NCI-H226 (cell line): ENCODE results near the gene CERS6.

Experiments
- DNase-seq: peaks from one replicate; pipeline ENCODE4 v3.0.0-alpha.2; 2015

The CERS6 gene

GRCh38 chr2:168710754-168711467, 254.8 kb downstream of the CERS6 start:
- no peak for DNase-seq

- no peak for DNase-seq
Measured at GRCh38 chr2:168712053-168712452, 256.0 kb downstream of the CERS6 start.

GRCh38 chr2:168713325-168713724, 257.3 kb downstream of the CERS6 start:
- DNase-seq = no peak

- no peak for DNase-seq
Measured at GRCh38 chr2:168715849-168716248, 259.8 kb downstream of the CERS6 start.

- no peak for DNase-seq
Measured at GRCh38 chr2:168716839-168717238, 260.8 kb downstream of the CERS6 start.

- DNase-seq = no peak
Measured at GRCh38 chr2:168717790-168718502, 261.9 kb downstream of the CERS6 start.

GRCh38 chr2:168718622-168719021, 262.6 kb downstream of the CERS6 start:
- DNase-seq = no peak

GRCh38 chr2:168719446-168719845, 263.4 kb downstream of the CERS6 start:
- no peak for DNase-seq

GRCh38 chr2:168722592-168722991, 266.5 kb downstream of the CERS6 start:
- DNase-seq = peak; percentile 57

GRCh38 chr2:168723275-168723899, 267.3 kb downstream of the CERS6 start:
- DNase-seq = no peak

GRCh38 chr2:168726375-168726774, 270.3 kb downstream of the CERS6 start:
- no peak for DNase-seq

- DNase-seq = no peak
Measured at GRCh38 chr2:168727904-168728470, 271.9 kb downstream of the CERS6 start.

- no peak for DNase-seq
Measured at GRCh38 chr2:168729455-168729854, 273.4 kb downstream of the CERS6 start.

- DNase-seq = no peak
Measured at GRCh38 chr2:168730344-168730743, 274.3 kb downstream of the CERS6 start.

GRCh38 chr2:168731002-168731401, 274.9 kb downstream of the CERS6 start:
- no peak for DNase-seq

- DNase-seq = no peak
Measured at GRCh38 chr2:168731616-168732015, 275.5 kb downstream of the CERS6 start.

- DNase-seq = no peak
Measured at GRCh38 chr2:168732100-168732499, 276.0 kb downstream of the CERS6 start.

- DNase-seq = no peak
Measured at GRCh38 chr2:168732506-168732905, 276.4 kb downstream of the CERS6 start.

GRCh38 chr2:168734199-168734760, 278.2 kb downstream of the CERS6 start:
- DNase-seq = no peak

- DNase-seq = no peak
Measured at GRCh38 chr2:168736649-168737445, 280.8 kb downstream of the CERS6 start.

- peak; percentile 15 for DNase-seq
Measured at GRCh38 chr2:168738062-168738461, 282.0 kb downstream of the CERS6 start.

GRCh38 chr2:168740360-168740759, 284.3 kb downstream of the CERS6 start:
- DNase-seq = peak; percentile 46
